HG02642 (cell line): ENCODE data around the gene THOC6.

Source experiments
- ATAC-seq: cut with Tn5 transposase; IDR thresholded peaks from one replicate; pipeline ENCODE4 v1.9.1; 2021; ENCODE audit warnings: mild to moderate bottlenecking; ENCODE audit not compliant: unreplicated experiment, poor library complexity

Gene THOC6

GRCh38 chr16:3023669-3024478, at the start of gene THOC6, which contains the start of gene HCFC1R1:
TSS of gene THOC6 (plus strand) at chr16:3024035. CDS start at chr16:3024327, 292 bp downstream.
TSS of gene HCFC1R1 (minus strand) at chr16:3023942. CDS start at chr16:3023941, 1 bp downstream.
- ATAC-seq: peak; percentile 77

GRCh38 chr16:2974319-2975056, 49.3 kb upstream of the THOC6 start:
- ATAC-seq: no peak

GRCh38 chr16:2975161-2975795, 48.6 kb upstream of the THOC6 start:
- no peak for ATAC-seq

- no peak for ATAC-seq
Observed at GRCh38 chr16:2976201-2976600, 47.6 kb upstream of the THOC6 start.

GRCh38 chr16:2976673-2977072, 47.2 kb upstream of the THOC6 start:
- ATAC-seq: no peak

- no peak for ATAC-seq
Observed at GRCh38 chr16:2977440-2977839, 46.4 kb upstream of the THOC6 start.

GRCh38 chr16:2979669-2980226, 44.1 kb upstream of the THOC6 start:
- ATAC-seq: no peak

- peak; percentile 75 for ATAC-seq
Observed at GRCh38 chr16:2980227-2981176, 43.3 kb upstream of the THOC6 start, which contains the start of gene PKMYT1. TSS of gene PKMYT1 (minus strand) at chr16:2980446. CDS start at chr16:2979657, 789 bp downstream.

GRCh38 chr16:2981177-2981898, 42.5 kb upstream of the THOC6 start:
- ATAC-seq: no peak

- no peak for ATAC-seq
Observed at GRCh38 chr16:2981899-2982250, 42.0 kb upstream of the THOC6 start.

GRCh38 chr16:2982402-2982801, 41.4 kb upstream of the THOC6 start:
- no peak for ATAC-seq

GRCh38 chr16:2983706-2984136, 40.1 kb upstream of the THOC6 start:
- ATAC-seq: peak; percentile 36

GRCh38 chr16:2985462-2985861, 38.4 kb upstream of the THOC6 start:
- ATAC-seq: no peak

- ATAC-seq: no peak
Observed at GRCh38 chr16:2985893-2986355, 37.9 kb upstream of the THOC6 start.

GRCh38 chr16:2986623-2987188, 37.1 kb upstream of the THOC6 start:
- no peak for ATAC-seq

- ATAC-seq: no peak
Observed at GRCh38 chr16:2987286-2987685, 36.5 kb upstream of the THOC6 start.

- no peak for ATAC-seq
Observed at GRCh38 chr16:2987833-2988232, 36.0 kb upstream of the THOC6 start.

- no peak for ATAC-seq
Observed at GRCh38 chr16:2988590-2989099, 35.2 kb upstream of the THOC6 start.
